ENCODE data around the gene UBL7.

Gene UBL7

GRCh38 chr15:74406517-74406916, 54.4 kb downstream of the UBL7 start:
- FAIRE-seq: no peak

- FAIRE-seq: no peak
Observed at GRCh38 chr15:74405823-74406222, 55.1 kb downstream of the UBL7 start.

GRCh38 chr15:74403991-74404563, 56.9 kb downstream of the UBL7 start:
- no peak for FAIRE-seq

- FAIRE-seq: no peak
Observed at GRCh38 chr15:74403588-74403919, 57.4 kb downstream of the UBL7 start.

- no peak for FAIRE-seq
Observed at GRCh38 chr15:74402873-74403587, 57.9 kb downstream of the UBL7 start.

GRCh38 chr15:74402337-74402841, 58.6 kb downstream of the UBL7 start:
- no peak for FAIRE-seq

- no peak for FAIRE-seq
Observed at GRCh38 chr15:74400915-74401757, 59.8 kb downstream of the UBL7 start.

- no peak for FAIRE-seq
Observed at GRCh38 chr15:74400313-74400860, 60.6 kb downstream of the UBL7 start.

- no peak for FAIRE-seq
Observed at GRCh38 chr15:74399511-74400312, 61.2 kb downstream of the UBL7 start.

GRCh38 chr15:74399100-74399499, 61.9 kb downstream of the UBL7 start:
- no peak for FAIRE-seq

GRCh38 chr15:74398183-74398582, 62.8 kb downstream of the UBL7 start:
- no peak for FAIRE-seq

- FAIRE-seq: no peak
Observed at GRCh38 chr15:74397239-74398068, 63.5 kb downstream of the UBL7 start.

- no peak for FAIRE-seq
Observed at GRCh38 chr15:74396445-74397238, 64.3 kb downstream of the UBL7 start.

- no peak for FAIRE-seq
Observed at GRCh38 chr15:74396146-74396438, 64.9 kb downstream of the UBL7 start.

Measured in G401.6 (cell line).